HTR-8/SVneo (cell line): ENCODE data around the gene MACROD1.
"Not testable (repeated sequence)": the region's sequence is repeated elsewhere in the genome, so short reads cannot be mapped to it uniquely, and the experiment has no call there.

ENCODE experiments used
- DNase-seq: peaks from one replicate; pipeline ENCODE4 v3.0.0; 2011; ENCODE audit warnings: low spot score, mixed read lengths; ENCODE audit not compliant: insufficient read length
- FAIRE-seq: peaks from 2 replicates; lab custom pipeline; 2011; peaks lifted over from hg19 to GRCh38; lab: Jason Lieb, UNC

Gene MACROD1

GRCh38 chr11:63991558-63991957, 174.4 kb downstream of the MACROD1 start:
- FAIRE-seq = no peak
- no peak for DNase-seq

GRCh38 chr11:63986932-63987513, 178.9 kb downstream of the MACROD1 start:
- FAIRE-seq (no peak), DNase-seq (no peak)

GRCh38 chr11:63986156-63986931, 179.6 kb downstream of the MACROD1 start, which contains the start of gene OTUB1:
OTUB1 (plus strand) TSS chr11:63986438; CDS start chr11:63986457, 19 bp downstream.
- FAIRE-seq = peak; percentile 86

GRCh38 chr11:63985812-63986155, 180.1 kb downstream of the MACROD1 start:
- DNase-seq (no peak), FAIRE-seq (no peak)

More at GRCh38 chr11:63986156-63986931, 179.6 kb downstream of the MACROD1 start, which contains the start of gene OTUB1:
- DNase-seq = peak; percentile 96

GRCh38 chr11:63979426-63979825, 186.5 kb downstream of the MACROD1 start:
- no peak for FAIRE-seq
- no peak for DNase-seq

- no peak for FAIRE-seq
- no peak for DNase-seq
These were observed 187.2 kb downstream of the MACROD1 start for GRCh38 chr11:63978551-63979239.

GRCh38 chr11:63974259-63975143, 191.4 kb downstream of the MACROD1 start, which contains the start of gene COX8A:
COX8A (plus strand) TSS chr11:63974620; CDS start chr11:63974681, 61 bp downstream.
- no peak for FAIRE-seq
- DNase-seq = peak; percentile 98

GRCh38 chr11:63973912-63974258, 192.0 kb downstream of the MACROD1 start:
- FAIRE-seq, DNase-seq: not testable (repeated sequence)

- FAIRE-seq = no peak
- DNase-seq = no peak
These were observed 195.0 kb downstream of the MACROD1 start for GRCh38 chr11:63970902-63971301.

GRCh38 chr11:63969461-63969860, 196.5 kb downstream of the MACROD1 start:
- FAIRE-seq = no peak
- DNase-seq = no peak

- DNase-seq (no peak), FAIRE-seq (no peak)
These were observed 199.5 kb downstream of the MACROD1 start for GRCh38 chr11:63966444-63966843.

- FAIRE-seq, DNase-seq: not testable (repeated sequence)
These were observed 202.0 kb downstream of the MACROD1 start for GRCh38 chr11:63963895-63964294.

- DNase-seq (no peak), FAIRE-seq (no peak)
These were observed 204.1 kb downstream of the MACROD1 start for GRCh38 chr11:63961608-63962412.

- DNase-seq (no peak), FAIRE-seq (no peak)
These were observed 207.9 kb downstream of the MACROD1 start for GRCh38 chr11:63958008-63958407.

- no peak for FAIRE-seq
- DNase-seq = no peak
These were observed 213.3 kb downstream of the MACROD1 start for GRCh38 chr11:63952570-63952969.

- no peak for FAIRE-seq
- no peak for DNase-seq
These were observed 214.0 kb downstream of the MACROD1 start for GRCh38 chr11:63951779-63952536.
